Keratinocyte (primary cell): ENCODE measurements around the gene PLEKHA8. TPM values are rescaled to one million over a fixed set of nuclear protein-coding genes. Genes with fewer than 3 reads are reported as not detected.

ENCODE experiments used
- DNase-seq: peaks from one replicate; pipeline ENCODE4 v3.0.0-alpha.2; 2011; ENCODE audit warnings: low read depth, missing footprints, low spot score
- FAIRE-seq: peaks from 2 replicates; lab custom pipeline; 2011; peaks lifted over from hg19 to GRCh38; lab: Jason Lieb, UNC
- H2AFZ ChIP-seq: 2 replicates; pipeline ENCODE4 v1.6.0; 2012; ENCODE audit warnings: low read length, control low read depth, inconsistent platforms; ENCODE audit not compliant: control insufficient read depth
- H3K27ac ChIP-seq: 2 replicates; pipeline ENCODE4 v1.5.1; 2011; ENCODE audit warnings: low read length; ENCODE audit not compliant: control insufficient read depth, insufficient read depth
- H3K27me3 ChIP-seq: 3 replicates; pipeline ENCODE4 v1.6.0; 2011; ENCODE audit warnings: low read length; ENCODE audit not compliant: control insufficient read depth, insufficient read depth; ENCODE audit errors: extremely low read depth
- H3K36me3 ChIP-seq, 2 experiments: 2 replicates in 1 of 2; 3 replicates in 1 of 2; pipeline ENCODE4 v1.5.1; 2011; ENCODE audit warnings: low read length in 2 of 2, mild to moderate bottlenecking in 1 of 2; ENCODE audit not compliant: control insufficient read depth in 2 of 2, insufficient read depth in 2 of 2; ENCODE audit errors: extremely low read depth in 1 of 2
- H3K4me1 ChIP-seq: 3 replicates; pipeline ENCODE4 v1.5.1; 2011; ENCODE audit warnings: low read length; ENCODE audit not compliant: control insufficient read depth, insufficient read depth; ENCODE audit errors: extremely low read depth
- H3K4me2 ChIP-seq: 3 replicates; pipeline ENCODE4 v1.6.0; 2011; ENCODE audit warnings: low read depth, low read length; ENCODE audit not compliant: control insufficient read depth, insufficient read depth; ENCODE audit errors: extremely low read depth
- H3K4me3 ChIP-seq, 3 experiments: fragments of 200-600 bp in 1 of 3; sonication (generic) in 1 of 3; 2 replicates in 2 of 3; 3 replicates in 1 of 3; pipeline ENCODE4 v1.5.1; 2011 to 2016; ENCODE audit warnings: low read length in 3 of 3, mild to moderate bottlenecking in 3 of 3, control low read depth in 2 of 3, inconsistent platforms in 1 of 3, low read depth in 1 of 3, mixed read lengths in 1 of 3, mixed run types in 1 of 3, moderate library complexity in 1 of 3; ENCODE audit not compliant: control insufficient read depth in 2 of 3, insufficient read depth in 2 of 3; ENCODE audit errors: extremely low read depth in 1 of 3
- H3K79me2 ChIP-seq: 2 replicates; pipeline ENCODE4 v1.6.0; 2012; ENCODE audit warnings: low read length; ENCODE audit not compliant: control insufficient read depth, insufficient read depth
- H3K9ac ChIP-seq: 3 replicates; pipeline ENCODE4 v1.6.0; 2011; ENCODE audit warnings: low read length; ENCODE audit not compliant: control insufficient read depth, insufficient read depth; ENCODE audit errors: extremely low read depth
- H3K9me1 ChIP-seq: 3 replicates; pipeline ENCODE4 v1.6.0; 2011; ENCODE audit warnings: low read length; ENCODE audit not compliant: control insufficient read depth, insufficient read depth; ENCODE audit errors: extremely low read depth
- H3K9me3 ChIP-seq: 2 replicates; pipeline ENCODE4 v1.5.1; 2012; ENCODE audit warnings: low read depth, low read length; ENCODE audit not compliant: control insufficient read depth
- H4K20me1 ChIP-seq: 3 replicates; pipeline ENCODE4 v1.6.0; 2011; ENCODE audit warnings: low read length; ENCODE audit not compliant: control insufficient read depth, insufficient read depth; ENCODE audit errors: extremely low read depth
- EZH2 ChIP-seq: IDR thresholded peaks from one replicate; pipeline ENCODE4 v1.6.1; 2012; ENCODE audit warnings: inconsistent platforms, mild to moderate bottlenecking, low read length, moderate library complexity
- dilution Hi-C: fragments of 300-500 bp; cut with MboI; formaldehyde crosslinking; loops from one replicate; pipeline ENCODE4 v1.7.0; 2020; ENCODE audit warnings: low sequenced_read_pairs; ENCODE audit not compliant: extremely low pct_ligation_motif_present
- polyA plus RNA-seq, 5 experiments: library from polyadenylated mRNA; depleted of rRNA in 3 of 5; stranded (reverse) in 3 of 5; stranded (forward) in 1 of 5; unstranded in 1 of 5; fragments of >200 nt; gene quantifications; 1 replicate in 1 of 5; 2 replicates in 3 of 5; 3 replicates in 1 of 5; pipeline versions ENCODE4 v1.2.1 to v1.2.3, GENCODE V29; 2011 to 2012; ENCODE audit warnings: missing spikeins in 2 of 5, low read depth in 1 of 5, low replicate concordance in 1 of 5
- TF ChIP-seq, protein P1 (sequence below), 3 experiments: IDR thresholded peaks in 1 of 3; conservative IDR thresholded peaks in 1 of 3; optimal IDR thresholded peaks in 1 of 3; 2 replicates in 2 of 3; 3 replicates in 1 of 3; pipeline versions ENCODE3 to v1.5.1; 2011; ENCODE audit warnings: low read length in 3 of 3, mild to moderate bottlenecking in 3 of 3, moderate library complexity in 2 of 3, control low read depth in 1 of 3, inconsistent platforms in 1 of 3; ENCODE audit not compliant: insufficient read depth in 2 of 3; ENCODE audit errors: extremely low read depth in 1 of 3

PLEKHA8 gene
- polyA plus RNA-seq, 1 donor (not counting 4 experiments of a cell fraction or from before 2014, with no cell fraction given), result 9.6 TPM

DNA sequence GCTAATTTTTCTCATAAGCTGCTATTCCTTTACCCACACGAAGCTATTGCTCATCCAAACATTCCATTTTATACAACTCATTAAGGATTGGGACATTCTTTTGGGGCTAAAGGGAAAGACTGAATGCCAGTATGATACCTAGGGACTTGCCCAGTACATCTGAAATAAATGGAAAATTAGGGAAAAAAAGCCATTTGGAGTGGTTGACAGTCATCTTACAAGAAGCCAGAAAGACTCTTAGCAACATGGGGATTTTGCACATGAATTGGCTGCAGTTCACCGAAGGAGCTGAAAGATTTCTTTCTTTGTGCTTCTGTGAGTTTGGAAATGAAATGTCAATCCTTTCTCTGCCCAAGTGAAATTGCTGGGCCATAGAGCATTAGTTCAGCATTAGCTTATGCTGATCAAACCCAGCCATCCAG, 63.3 kb downstream of the PLEKHA8 start:
- H3K79me2 ChIP-seq, result no peaks in the 10 kb centered on the region
- peak overlapping the region; percentile 49 for H3K4me2 ChIP-seq
- H3K36me3 ChIP-seq, result peaks cover 0 to 2% of the 10 kb centered on the region in 2 experiments
- H2AFZ ChIP-seq, result no peak overlapping the region
- H3K9ac ChIP-seq, result no peak overlapping the region
- no peak overlapping the region for H3K27ac ChIP-seq
- dilution Hi-C loops, result no loop called here
- H3K9me1 ChIP-seq, result no peaks in the 10 kb centered on the region
- H3K27me3 ChIP-seq, result no peaks in the 10 kb centered on the region
- peaks cover 9% of the 10 kb centered on the region for H3K4me1 ChIP-seq
- no peak for DNase-seq
- no peak for FAIRE-seq
- H3K4me3 ChIP-seq, result no peak overlapping the region
- H3K9me3 ChIP-seq, result no peaks in the 10 kb centered on the region
- H4K20me1 ChIP-seq, result no peaks in the 10 kb centered on the region
- TF ChIP-seq EZH2, result no peak
- TF ChIP-seq, protein P1, sequence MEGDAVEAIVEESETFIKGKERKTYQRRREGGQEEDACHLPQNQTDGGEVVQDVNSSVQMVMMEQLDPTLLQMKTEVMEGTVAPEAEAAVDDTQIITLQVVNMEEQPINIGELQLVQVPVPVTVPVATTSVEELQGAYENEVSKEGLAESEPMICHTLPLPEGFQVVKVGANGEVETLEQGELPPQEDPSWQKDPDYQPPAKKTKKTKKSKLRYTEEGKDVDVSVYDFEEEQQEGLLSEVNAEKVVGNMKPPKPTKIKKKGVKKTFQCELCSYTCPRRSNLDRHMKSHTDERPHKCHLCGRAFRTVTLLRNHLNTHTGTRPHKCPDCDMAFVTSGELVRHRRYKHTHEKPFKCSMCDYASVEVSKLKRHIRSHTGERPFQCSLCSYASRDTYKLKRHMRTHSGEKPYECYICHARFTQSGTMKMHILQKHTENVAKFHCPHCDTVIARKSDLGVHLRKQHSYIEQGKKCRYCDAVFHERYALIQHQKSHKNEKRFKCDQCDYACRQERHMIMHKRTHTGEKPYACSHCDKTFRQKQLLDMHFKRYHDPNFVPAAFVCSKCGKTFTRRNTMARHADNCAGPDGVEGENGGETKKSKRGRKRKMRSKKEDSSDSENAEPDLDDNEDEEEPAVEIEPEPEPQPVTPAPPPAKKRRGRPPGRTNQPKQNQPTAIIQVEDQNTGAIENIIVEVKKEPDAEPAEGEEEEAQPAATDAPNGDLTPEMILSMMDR (optimal IDR thresholded peaks at IDR 0.05 in 1 of 3, IDR thresholded peaks at IDR 0.05 in 1 of 3, conservative IDR thresholded peaks at IDR 0.05 in 1 of 3; ENCODE audit: extremely low read depth in 1 of 3, insufficient read depth in 2 of 3, low read length in 3 of 3), result no peak

DNA sequence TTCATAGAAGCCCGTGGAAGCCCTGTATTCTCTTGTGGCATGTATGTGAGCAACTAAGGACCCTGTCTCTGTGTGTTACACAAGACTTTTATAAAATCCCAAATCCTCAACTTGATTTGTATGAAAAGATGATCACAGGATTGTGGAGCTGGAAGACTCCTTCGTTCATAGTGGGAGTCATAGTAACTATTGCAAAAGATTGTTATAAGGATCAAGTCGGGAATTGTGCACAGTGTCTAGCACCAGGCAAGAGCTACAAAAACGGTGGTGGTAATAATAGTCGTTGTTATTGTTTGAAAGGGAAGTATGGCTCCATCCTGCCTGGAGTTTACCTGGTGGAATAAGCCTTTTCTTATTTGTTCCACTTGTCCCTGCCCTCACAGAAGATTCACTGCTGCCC, 63.8 kb downstream of the PLEKHA8 start:
- Histone ChIP-seq H3K36me3 (peaks cover 0 to 2% of the 10 kb centered on the region in 2 experiments), H2AFZ (no peak overlapping the region), H3K4me3 (no peak overlapping the region), H4K20me1 (no peaks in the 10 kb centered on the region), H3K4me1 (peaks cover 9% of the 10 kb centered on the region), H3K27ac (no peak overlapping the region), H3K9me1 (no peaks in the 10 kb centered on the region), H3K4me2 (no peak overlapping the region), H3K9ac (no peak overlapping the region), H3K79me2 (no peaks in the 10 kb centered on the region), H3K9me3 (no peaks in the 10 kb centered on the region), H3K27me3 (no peaks in the 10 kb centered on the region)
- dilution Hi-C loops, result no loop called here
- TF ChIP-seq, protein P1 (optimal IDR thresholded peaks at IDR 0.05 in 1 of 3, IDR thresholded peaks at IDR 0.05 in 1 of 3, conservative IDR thresholded peaks at IDR 0.05 in 1 of 3; ENCODE audit: extremely low read depth in 1 of 3, insufficient read depth in 2 of 3, low read length in 3 of 3), result no peak
- no peak for TF ChIP-seq EZH2
- no peak for DNase-seq
- no peak for FAIRE-seq
